Activated T-cell treated with anti-CD3 and anti-CD28 coated beads, Interleukin-2, amount 50 U/mL, for 4 hours (primary cell): ENCODE results near the gene ATP6V0E1. TPM values are rescaled to one million over a fixed set of nuclear protein-coding genes. Genes with fewer than 3 reads are reported as not detected.
A peak's percentile ranks its signal among the peaks of the same experiment; 100 is the strongest.
"Not testable (repeated sequence)": the region's sequence is repeated elsewhere in the genome, so short reads cannot be mapped to it uniquely, and the experiment has no call there.

Experiments
- ATAC-seq, 2 donors: fragments of 200-7000 bp; cut with Tn5 transposase; one replicate each; pipeline ENCODE4 v1.10.0; 2021
- DNase-seq: peaks from one replicate; pipeline ENCODE4 v3.0.0-alpha.2; 2020
- H3K27me3 Mint-ChIP-seq: one replicate; pipeline ENCODE4 v1.8.0; 2021; ENCODE audit warnings: low read depth, mixed read lengths
- H3K36me3 Mint-ChIP-seq: one replicate; pipeline ENCODE4 v1.8.0; 2022; ENCODE audit warnings: mixed read lengths; ENCODE audit not compliant: insufficient read depth
- H3K4me1 Mint-ChIP-seq: one replicate; pipeline ENCODE4 v1.8.0; 2021; ENCODE audit warnings: low read depth, mixed read lengths
- H3K4me3 Mint-ChIP-seq: one replicate; pipeline ENCODE4 v1.8.0; 2021; ENCODE audit warnings: mild to moderate bottlenecking, moderate library complexity, mixed read lengths
- H3K9me3 Mint-ChIP-seq: one replicate; pipeline ENCODE4 v1.8.0; 2021; ENCODE audit warnings: mixed read lengths
- total RNA-seq, 3 donors: library from RNA; stranded (reverse); gene quantifications; one replicate each; pipeline ENCODE4 v1.2.1, GENCODE V29; 2021

ATP6V0E1 gene
- total RNA-seq, 3 donors from 2014 or later, result 196 to 234 (median 209) TPM

GRCh38 chr5:173025651-173026050, 42.1 kb downstream of the ATP6V0E1 start:
- H3K9me3 Mint-ChIP-seq, result no peaks in the 10 kb centered on the region
- no peak for ATAC-seq
- DNase-seq, result no peak
- H3K4me1 Mint-ChIP-seq, result peaks cover 10% of the 10 kb centered on the region
- H3K27me3 Mint-ChIP-seq, result no peaks in the 10 kb centered on the region
- no peak overlapping the region for H3K4me3 Mint-ChIP-seq
- peaks cover 27% of the 10 kb centered on the region for H3K36me3 Mint-ChIP-seq

DNA sequence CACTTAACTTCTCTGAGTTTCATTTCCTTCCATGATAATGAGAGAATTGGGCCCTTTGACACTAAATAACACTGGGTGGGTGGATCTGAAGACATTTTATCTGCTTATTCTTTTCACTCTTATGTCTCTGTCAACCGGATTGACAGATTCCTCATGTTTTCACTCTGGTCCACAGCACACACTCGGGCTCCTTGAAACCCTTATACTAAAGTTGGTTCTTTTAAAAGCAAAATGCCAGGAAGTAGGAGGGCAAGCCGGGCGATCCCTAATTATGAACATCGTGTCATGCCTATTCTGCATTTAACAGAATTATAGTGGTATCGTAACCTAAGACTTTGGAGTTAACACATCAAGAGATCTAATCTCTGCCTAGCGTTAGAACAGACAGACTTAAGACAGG, 44.3 kb downstream of the ATP6V0E1 start:
- ATAC-seq (no peak), DNase-seq (no peak)
- no peaks in the 10 kb centered on the region for H3K27me3 Mint-ChIP-seq
- peaks cover 9% of the 10 kb centered on the region for H3K36me3 Mint-ChIP-seq
- no peaks in the 10 kb centered on the region for H3K9me3 Mint-ChIP-seq
- H3K4me3 Mint-ChIP-seq, result no peak overlapping the region
- H3K4me1 Mint-ChIP-seq, result peaks cover 4% of the 10 kb centered on the region

- no peak overlapping the region for H3K4me3 Mint-ChIP-seq
- no peak for ATAC-seq
- DNase-seq, result no peak
- H3K4me1 Mint-ChIP-seq, result peaks cover 12% of the 10 kb centered on the region
- H3K27me3 Mint-ChIP-seq, result no peaks in the 10 kb centered on the region
- no peaks in the 10 kb centered on the region for H3K9me3 Mint-ChIP-seq
- H3K36me3 Mint-ChIP-seq, result peaks cover 6% of the 10 kb centered on the region
Observed at GRCh38 chr5:173028811-173029327, 45.3 kb downstream of the ATP6V0E1 start.

DNA sequence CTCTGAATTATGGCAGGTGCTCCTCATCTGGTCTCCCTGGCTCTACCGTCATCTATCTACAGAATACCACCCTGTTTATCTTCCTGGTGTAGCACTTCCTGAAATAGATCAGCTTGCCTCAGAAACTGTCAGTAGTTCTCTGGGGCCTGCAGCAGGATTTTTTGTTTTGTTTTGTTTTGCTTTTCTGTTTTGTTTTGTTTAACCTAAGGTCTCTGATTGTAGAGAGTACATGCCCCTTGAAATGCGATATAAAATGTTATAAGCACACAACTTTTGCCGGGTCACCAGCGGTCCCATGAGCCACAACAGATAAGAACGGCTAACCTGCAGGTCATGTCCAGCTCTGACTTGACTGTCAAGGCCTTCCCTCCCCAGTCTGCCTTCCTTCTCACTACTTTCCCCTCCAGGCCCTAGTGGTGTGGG, 45.9 kb downstream of the ATP6V0E1 start:
- Mint-ChIP-seq H3K4me3 (no peak overlapping the region), H3K4me1 (peaks cover 16% of the 10 kb centered on the region), H3K36me3 (peaks cover 8% of the 10 kb centered on the region), H3K9me3 (no peaks in the 10 kb centered on the region), H3K27me3 (no peaks in the 10 kb centered on the region)
- no peak for DNase-seq
- ATAC-seq, result no peak

DNA sequence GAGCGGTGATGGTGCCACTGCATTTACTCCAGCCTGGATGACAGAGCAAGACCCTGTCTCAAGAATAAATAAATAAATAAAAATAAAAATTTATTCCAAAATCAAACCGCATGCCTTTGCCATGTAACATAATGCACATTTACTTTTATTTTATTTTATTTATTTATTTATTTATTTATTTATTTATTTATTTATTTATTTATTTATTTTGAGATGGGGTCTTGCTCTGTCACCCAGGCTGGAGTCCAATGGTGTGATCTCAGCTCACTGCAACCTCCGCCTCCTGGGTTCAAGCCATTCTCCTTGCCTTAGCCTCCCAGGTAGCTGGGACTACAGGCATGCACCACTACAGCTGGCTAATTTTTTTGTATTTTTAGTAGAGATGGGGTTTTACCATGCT, 48.5 kb downstream of the ATP6V0E1 start:
- H3K4me3 Mint-ChIP-seq, H3K27me3 Mint-ChIP-seq, DNase-seq, ATAC-seq, H3K9me3 Mint-ChIP-seq: not testable (repeated sequence)
- peaks cover 40% of the 10 kb centered on the region for H3K4me1 Mint-ChIP-seq
- H3K36me3 Mint-ChIP-seq, result peaks cover 17% of the 10 kb centered on the region

- Mint-ChIP-seq H3K4me1 (peaks cover 45% of the 10 kb centered on the region), H3K4me3 (no peak overlapping the region), H3K36me3 (peaks cover 17% of the 10 kb centered on the region), H3K27me3 (no peaks in the 10 kb centered on the region), H3K9me3 (no peaks in the 10 kb centered on the region)
- ATAC-seq, result no peak
- no peak for DNase-seq
Observed at GRCh38 chr5:173032730-173033129, 49.2 kb downstream of the ATP6V0E1 start.

- Mint-ChIP-seq H3K9me3 (no peaks in the 10 kb centered on the region), H3K36me3 (peaks cover 17% of the 10 kb centered on the region), H3K4me3 (no peak overlapping the region), H3K27me3 (no peaks in the 10 kb centered on the region), H3K4me1 (peaks cover 48% of the 10 kb centered on the region)
- DNase-seq, result no peak
- no peak for ATAC-seq
Observed at GRCh38 chr5:173033923-173034322, 50.4 kb downstream of the ATP6V0E1 start.

DNA sequence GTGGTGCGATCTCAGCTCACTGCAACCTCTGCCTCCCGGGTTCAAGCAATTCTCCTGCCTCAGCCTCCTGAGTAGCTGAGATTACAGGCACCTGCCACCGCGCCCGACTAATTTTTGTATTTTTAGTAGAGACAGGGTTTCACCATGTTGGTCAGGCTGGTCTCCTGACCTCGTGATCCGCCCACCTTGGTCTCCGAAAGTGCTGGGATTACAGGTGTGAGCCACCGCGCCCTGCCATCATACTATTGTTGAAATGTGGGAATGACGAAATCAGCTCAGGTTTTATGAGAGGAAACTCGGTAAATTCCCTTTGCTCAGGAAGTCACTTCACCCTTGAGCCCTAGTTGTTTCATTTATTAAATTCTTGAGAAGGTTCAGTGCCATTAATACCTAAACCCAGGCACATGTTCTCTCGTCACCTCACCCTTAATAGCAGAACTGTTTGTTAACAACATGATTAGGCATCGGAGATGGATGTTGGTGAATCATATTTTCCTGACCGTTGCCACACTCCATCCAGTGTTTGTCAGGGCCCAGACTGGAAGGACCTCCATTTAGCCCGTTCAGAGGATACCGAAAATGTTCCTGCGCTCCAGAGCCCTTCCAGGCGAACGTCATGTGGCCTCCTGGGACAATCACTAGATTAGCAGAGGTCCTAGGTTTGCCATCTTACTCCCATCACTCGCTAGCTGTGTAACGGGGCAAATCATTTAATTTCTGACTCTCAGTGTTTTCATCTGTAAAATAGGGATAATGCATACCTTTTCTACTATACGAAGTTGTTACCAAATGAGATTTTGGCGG, 52.5 kb downstream of the ATP6V0E1 start:
- ATAC-seq (peak; percentile 25 to 44), DNase-seq (no peak)
- peak overlapping the region; percentile 82 for H3K4me3 Mint-ChIP-seq
- H3K36me3 Mint-ChIP-seq, result peaks cover 19% of the 10 kb centered on the region
- H3K9me3 Mint-ChIP-seq, result no peaks in the 10 kb centered on the region
- no peaks in the 10 kb centered on the region for H3K27me3 Mint-ChIP-seq
- peaks cover 62% of the 10 kb centered on the region for H3K4me1 Mint-ChIP-seq

DNA sequence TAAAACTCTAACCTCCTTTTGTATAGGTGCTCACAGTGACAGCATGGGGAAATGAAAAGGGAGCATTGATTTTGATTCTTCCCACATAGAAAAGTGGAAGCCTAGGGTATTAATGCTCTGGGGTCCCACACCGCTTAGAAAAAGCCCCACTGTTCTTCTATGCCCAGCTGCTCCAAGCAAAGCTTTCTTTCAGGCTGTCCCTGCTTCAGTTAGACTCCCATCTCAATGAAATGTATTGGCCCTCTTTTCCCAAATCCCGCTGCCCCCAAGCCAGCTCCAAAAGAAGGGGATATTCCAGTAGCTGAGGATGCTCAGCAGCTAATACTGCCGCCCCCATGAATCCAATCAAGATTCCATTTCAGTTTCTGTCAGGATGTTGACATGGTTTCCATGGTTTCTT, 55.6 kb downstream of the ATP6V0E1 start:
- H3K27me3 Mint-ChIP-seq, result no peaks in the 10 kb centered on the region
- H3K36me3 Mint-ChIP-seq, result peaks cover 17% of the 10 kb centered on the region
- H3K9me3 Mint-ChIP-seq, result no peaks in the 10 kb centered on the region
- DNase-seq (no peak), ATAC-seq (no peak)
- no peak overlapping the region for H3K4me3 Mint-ChIP-seq
- H3K4me1 Mint-ChIP-seq, result peaks cover 51% of the 10 kb centered on the region

DNA sequence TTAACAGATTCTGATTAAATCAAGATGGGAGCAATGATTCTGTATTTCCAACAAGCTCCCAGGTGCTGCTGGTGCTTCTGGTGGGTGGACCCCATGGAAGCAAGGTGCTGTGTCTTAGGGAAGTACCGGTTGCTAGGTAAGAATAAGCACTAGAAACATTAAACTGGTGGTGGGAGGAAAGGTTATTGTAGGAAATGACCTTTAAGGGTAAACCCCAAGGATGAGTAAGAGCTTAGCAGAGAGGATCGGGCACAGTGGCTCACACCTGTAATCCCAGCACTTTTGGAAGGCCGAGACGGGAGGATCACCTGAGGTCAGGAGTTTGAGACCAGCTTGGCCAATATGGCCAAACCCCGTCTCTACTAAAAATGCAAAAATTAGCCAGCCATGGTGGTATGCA, 56.4 kb downstream of the ATP6V0E1 start:
- DNase-seq (no peak), ATAC-seq (no peak)
- Mint-ChIP-seq H3K36me3 (peaks cover 10% of the 10 kb centered on the region), H3K4me1 (peaks cover 43% of the 10 kb centered on the region), H3K27me3 (no peaks in the 10 kb centered on the region), H3K9me3 (no peaks in the 10 kb centered on the region), H3K4me3 (no peak overlapping the region)

GRCh38 chr5:173041881-173042762, 58.6 kb downstream of the ATP6V0E1 start:
- H3K9me3 Mint-ChIP-seq, result no peaks in the 10 kb centered on the region
- no peaks in the 10 kb centered on the region for H3K27me3 Mint-ChIP-seq
- no peak overlapping the region for H3K4me3 Mint-ChIP-seq
- H3K36me3 Mint-ChIP-seq, result peaks cover 2% of the 10 kb centered on the region
- H3K4me1 Mint-ChIP-seq, result peaks cover 21% of the 10 kb centered on the region
- no peak for DNase-seq
- no peak for ATAC-seq

DNA sequence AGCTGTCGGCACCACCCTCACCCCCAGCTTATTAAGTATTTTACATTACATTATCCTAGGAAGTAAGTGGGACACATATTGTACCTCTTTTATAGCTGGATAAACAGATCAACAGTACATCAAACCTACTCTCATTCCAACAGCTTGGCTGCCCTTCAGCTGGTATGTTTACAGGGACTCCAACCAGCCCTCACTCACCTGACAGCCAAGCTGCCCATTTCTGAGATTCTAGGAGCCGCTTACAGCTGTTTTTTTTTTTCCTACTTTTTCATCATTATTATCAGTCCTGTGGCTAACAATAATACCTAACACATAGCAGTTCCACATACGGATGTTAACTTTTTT, 59.2 kb downstream of the ATP6V0E1 start:
- H3K9me3 Mint-ChIP-seq, result no peaks in the 10 kb centered on the region
- peaks cover 2% of the 10 kb centered on the region for H3K36me3 Mint-ChIP-seq
- H3K4me3 Mint-ChIP-seq, result no peak overlapping the region
- no peak for DNase-seq
- H3K4me1 Mint-ChIP-seq, result peaks cover 16% of the 10 kb centered on the region
- no peaks in the 10 kb centered on the region for H3K27me3 Mint-ChIP-seq
- no peak for ATAC-seq

DNA sequence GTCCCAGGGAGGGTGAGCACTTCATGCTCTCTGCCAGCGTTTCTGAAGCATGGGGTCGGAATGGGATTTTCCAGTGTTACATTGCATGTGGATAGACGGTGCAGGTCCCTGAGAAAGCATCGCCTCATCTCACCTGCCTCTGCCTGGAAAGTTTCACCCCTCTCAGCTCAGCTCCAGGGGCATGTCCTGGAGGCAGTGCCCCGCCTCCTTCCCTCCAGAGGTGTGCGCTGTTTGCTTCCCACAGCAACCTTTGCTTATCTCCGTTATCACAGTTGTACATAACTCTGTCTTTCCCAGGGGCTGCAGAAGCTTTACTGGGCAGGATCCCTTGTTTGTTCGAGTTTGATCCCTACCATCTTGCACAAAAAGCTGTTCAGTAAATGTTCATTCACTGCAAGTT, 61.9 kb downstream of the ATP6V0E1 start:
- Mint-ChIP-seq H3K4me3 (no peak overlapping the region), H3K4me1 (peaks cover 1% of the 10 kb centered on the region), H3K36me3 (no peaks in the 10 kb centered on the region), H3K9me3 (no peaks in the 10 kb centered on the region), H3K27me3 (no peaks in the 10 kb centered on the region)
- DNase-seq (no peak), ATAC-seq (no peak)

DNA sequence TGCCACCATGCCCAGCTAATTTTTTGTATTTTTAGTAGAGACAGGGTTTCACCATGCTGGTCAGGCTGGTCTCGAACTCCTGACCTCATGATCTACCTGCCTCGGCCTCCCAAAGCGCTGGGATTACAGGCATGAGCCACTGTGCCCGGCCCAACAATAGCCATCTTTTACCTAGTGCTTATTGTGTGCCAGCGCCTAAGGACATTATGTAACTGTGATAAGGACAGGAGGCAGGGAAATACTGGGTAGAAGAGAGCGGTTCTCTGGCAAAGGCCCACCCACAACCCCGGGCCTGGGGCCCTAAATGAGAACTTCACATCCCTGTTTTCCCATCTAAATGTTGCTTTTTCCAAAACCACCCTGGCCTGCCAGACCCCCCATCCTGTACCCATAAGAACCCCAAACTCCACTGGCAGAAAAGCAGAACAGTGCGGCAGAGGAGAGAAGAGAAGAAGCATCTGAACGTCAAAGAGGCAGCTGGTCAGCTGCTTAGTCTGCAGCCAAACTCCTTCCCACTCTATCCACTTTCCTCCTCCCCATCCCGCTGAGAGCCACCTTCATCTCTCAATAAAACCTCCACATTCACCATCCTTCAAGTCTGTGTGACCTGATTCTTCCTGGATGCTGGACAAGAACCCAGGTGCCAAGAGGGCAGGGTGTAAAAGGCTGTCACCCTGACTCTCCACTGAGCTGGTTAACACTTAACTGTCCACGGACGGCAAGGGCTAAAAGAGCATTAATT, 63.7 kb downstream of the ATP6V0E1 start:
- not testable (repeated sequence) for DNase-seq, H3K4me1 Mint-ChIP-seq, H3K36me3 Mint-ChIP-seq, H3K4me3 Mint-ChIP-seq, H3K27me3 Mint-ChIP-seq, ATAC-seq, H3K9me3 Mint-ChIP-seq
